ENCODE measurements around the gene BBS9.
"Not testable (repeated sequence)": the region's sequence is repeated elsewhere in the genome, so short reads cannot be mapped to it uniquely, and the experiment has no call there.

Gene BBS9

GRCh38 chr7:33278095-33278494, 148.7 kb downstream of the BBS9 start:
- no peak for DNase-seq (ENCODE audit: low read depth)

GRCh38 chr7:33286501-33286900, 157.1 kb downstream of the BBS9 start:
- DNase-seq (ENCODE audit: low read depth): no peak

DNA sequence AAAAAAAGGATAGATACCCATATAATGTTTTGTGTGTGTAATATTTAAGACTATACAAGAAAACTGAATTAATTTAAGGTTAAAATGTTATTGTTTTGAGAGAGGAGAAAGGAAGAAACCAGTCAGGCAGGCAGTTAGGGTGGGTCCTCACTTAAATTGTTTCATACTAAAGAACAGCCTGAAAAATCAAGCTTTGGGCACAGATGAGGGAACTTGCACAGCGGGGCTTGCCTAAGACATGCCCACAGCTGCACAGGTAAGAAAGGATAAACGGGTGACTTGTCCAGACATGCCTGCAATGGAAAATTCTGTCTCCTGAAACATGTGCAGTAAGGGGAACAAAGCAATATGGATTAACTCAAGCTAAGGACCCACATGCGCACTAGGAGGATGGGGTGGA, 158.4 kb downstream of the BBS9 start:
- no peak for DNase-seq (ENCODE audit: low read depth)

GRCh38 chr7:33298848-33299247, 169.5 kb downstream of the BBS9 start:
- DNase-seq (ENCODE audit: low read depth): no peak

DNA sequence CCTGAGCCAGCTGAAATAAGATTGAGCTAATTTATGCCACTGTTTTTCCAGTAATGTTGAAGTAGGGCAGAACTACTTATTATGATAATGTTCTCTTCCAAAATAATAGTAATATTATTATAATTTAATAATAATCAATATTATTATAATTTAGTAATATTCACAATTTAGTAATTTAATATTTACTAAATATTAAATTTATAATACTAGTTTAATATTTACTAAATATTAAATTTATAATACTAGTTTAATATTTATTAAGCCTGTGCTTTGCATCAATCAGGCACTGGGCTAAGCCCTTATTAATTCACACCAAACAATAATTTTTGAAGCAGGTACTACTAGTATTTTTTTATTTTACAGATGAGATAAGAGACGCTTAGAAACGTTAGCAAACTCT, 170.1 kb downstream of the BBS9 start:
- DNase-seq (ENCODE audit: low read depth): no peak

DNA sequence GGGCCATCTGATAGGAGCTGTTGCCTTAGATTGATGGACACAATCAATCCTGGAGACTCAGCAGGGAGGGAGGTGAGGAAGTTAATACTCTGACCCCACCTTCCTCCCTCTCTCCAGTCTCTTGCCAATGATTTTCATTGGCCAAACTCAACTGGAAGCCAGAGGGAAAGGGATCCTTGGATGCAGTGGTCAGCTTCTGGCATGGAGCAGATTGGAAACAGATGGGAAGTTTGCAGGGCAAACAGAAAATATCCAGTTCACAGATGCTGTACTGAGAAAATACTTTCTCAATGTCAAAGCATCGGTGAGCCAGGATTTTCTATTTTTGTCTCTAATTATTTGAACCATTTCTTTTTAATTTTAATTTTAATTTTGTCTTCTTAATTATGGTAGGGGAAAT, 170.8 kb downstream of the BBS9 start:
- DNase-seq (ENCODE audit: low read depth): no peak

DNA sequence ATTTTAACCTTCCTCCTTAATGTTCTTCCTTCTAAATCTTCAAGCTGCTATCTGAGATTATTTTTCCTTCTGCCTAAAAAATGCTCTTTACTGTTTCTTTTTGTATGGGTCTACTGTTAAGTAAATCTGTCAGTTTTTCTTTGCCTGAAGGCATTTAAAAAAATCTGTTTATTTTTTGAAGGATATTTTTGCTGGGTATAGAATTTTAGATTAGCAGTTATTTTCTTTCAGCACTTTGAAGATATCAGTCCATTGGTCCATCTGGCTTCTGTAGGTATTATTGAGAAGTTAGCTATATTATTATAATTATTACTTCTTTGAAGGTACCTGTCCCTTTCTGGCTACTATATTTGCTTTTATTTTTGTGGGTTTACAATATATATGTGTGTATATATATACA, 171.4 kb downstream of the BBS9 start:
- no peak for DNase-seq (ENCODE audit: low read depth)

DNA sequence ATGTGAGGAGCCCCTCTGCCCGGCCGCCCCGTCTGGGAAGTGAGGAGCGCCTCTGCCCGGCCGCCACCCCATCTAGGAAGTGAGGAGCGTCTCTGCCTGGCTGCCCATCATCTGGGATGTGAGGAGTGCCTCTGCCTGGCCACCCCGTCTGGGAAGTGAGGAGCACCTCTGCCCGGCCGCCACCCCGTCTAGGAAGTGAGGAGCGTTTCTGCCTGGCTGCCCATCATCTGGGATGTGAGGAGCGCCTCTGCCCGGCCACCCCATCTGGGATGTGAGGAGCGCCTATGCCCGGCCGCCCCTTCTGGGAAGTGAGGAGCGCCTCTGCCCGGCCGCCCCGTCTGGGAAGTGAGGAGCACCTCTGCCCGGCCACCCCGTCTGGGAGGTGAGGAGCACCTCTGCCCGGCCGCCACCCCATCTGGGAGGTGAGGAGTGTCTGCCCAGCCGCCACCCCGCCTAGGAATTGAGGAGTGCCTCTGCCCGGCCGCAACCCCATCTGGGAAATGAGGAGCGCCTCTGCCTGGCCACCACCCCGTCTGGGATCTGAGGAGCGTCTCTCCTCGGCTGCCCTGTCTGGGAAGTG, 174.7 kb downstream of the BBS9 start:
- not testable (repeated sequence) for DNase-seq (ENCODE audit: low read depth)

- no peak for DNase-seq (ENCODE audit: low read depth)
Observed at GRCh38 chr7:33307205-33307604, 177.8 kb downstream of the BBS9 start.

GRCh38 chr7:33310546-33310945, 181.2 kb downstream of the BBS9 start:
- no peak for DNase-seq (ENCODE audit: low read depth)

DNA sequence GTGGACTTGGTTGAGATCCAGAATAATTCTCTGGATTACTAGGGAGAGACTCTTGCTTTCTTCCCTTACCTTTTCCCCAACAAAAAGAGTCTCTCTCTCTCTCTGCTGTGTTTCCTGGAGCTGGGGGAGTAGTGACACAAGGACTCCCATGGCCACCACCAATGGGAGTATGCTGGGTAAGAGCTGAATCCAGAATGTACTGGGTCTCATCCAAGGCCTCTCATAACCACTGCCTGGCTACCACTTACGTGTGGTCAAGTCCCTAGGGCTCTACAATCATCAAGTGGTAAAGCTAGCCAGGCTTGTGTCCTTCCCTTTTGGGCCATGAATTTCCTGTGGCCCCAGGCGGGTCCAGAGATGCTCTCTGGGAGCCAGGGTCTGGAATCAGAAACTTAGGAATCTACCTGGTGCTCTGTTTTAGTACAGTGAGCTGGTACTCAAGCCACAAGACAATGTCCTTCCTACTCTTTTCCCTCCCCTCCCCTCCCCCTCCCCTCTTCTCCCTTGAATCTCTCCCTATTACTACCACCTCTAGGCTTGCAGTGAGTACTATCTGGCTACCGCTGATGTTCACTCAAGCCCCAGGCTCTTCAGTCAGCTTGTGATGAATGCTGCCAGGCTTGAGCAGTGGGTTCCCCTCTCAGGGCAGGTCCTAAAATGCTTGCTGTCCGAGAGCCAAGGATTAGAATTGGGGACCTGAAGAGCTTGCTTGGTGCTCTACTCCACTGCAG, 196.6 kb downstream of the BBS9 start:
- DNase-seq (ENCODE audit: low read depth): no peak

GRCh38 chr7:33326485-33326848, 197.1 kb downstream of the BBS9 start:
- no peak for DNase-seq (ENCODE audit: low read depth)

- no peak for DNase-seq (ENCODE audit: low read depth)
Observed at GRCh38 chr7:33327427-33327826, 198.1 kb downstream of the BBS9 start.

- no peak for DNase-seq (ENCODE audit: low read depth)
Observed at GRCh38 chr7:33334349-33334748, 205.0 kb downstream of the BBS9 start.

DNA sequence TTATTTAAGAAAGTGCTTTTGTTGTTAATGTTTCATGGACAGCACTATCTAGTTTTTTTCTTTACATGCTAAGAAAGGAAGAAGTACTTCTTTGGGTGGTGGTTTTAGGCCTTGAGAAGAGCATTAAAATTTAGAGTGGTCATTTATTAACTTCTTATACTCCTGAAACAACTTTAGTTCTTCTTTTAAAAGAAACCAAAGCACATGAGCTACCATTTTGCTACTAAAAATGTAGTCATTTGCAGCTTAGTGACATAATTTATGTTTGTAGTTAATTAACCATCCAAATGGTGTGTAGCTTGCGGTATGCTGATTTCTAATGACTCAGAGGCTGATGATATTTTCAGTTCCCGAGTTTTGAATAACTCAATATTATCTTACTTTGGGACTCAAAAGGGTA, 207.5 kb downstream of the BBS9 start:
- DNase-seq (ENCODE audit: low read depth): no peak

DNA sequence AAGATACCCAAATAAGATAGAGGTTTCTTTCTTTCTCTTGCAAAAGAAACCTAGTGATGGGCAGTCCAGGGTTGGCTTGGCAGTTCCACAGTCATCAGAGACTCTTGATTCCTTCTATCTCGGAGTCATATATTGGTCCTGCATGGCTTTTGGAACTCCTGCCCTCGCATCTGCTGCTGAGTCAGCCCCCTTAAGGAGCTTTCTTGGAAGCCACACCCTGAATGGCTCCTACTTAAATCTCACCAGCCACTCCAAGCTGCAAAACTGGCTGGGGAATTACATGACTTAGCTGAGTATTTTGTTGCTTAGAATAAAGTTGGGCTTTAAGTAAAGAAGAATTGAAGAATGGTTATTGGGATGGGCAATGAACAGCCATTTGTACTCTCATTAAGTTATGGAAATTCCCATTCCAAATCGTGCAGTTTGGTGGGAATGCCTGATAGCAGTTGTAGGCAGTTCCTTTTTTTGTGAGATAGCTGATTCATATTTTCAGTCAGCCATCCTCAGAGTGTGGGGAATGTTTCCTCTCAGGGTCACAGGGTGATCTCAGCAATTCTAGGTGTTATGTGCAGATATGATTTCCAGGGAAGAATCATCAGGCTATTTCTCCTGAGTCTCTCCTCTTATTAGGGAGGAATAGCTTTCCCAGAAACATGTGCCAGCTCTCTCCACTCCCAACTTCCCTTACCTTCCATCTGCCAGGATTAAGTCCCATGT, 209.9 kb downstream of the BBS9 start:
- no peak for DNase-seq (ENCODE audit: low read depth)

- DNase-seq (ENCODE audit: low read depth): no peak
Observed at GRCh38 chr7:33346055-33346454, 216.7 kb downstream of the BBS9 start.

- no peak for DNase-seq (ENCODE audit: low read depth)
Observed at GRCh38 chr7:33350577-33350976, 221.2 kb downstream of the BBS9 start.

GRCh38 chr7:33351709-33352108, 222.3 kb downstream of the BBS9 start:
- DNase-seq (ENCODE audit: low read depth): no peak

DNA sequence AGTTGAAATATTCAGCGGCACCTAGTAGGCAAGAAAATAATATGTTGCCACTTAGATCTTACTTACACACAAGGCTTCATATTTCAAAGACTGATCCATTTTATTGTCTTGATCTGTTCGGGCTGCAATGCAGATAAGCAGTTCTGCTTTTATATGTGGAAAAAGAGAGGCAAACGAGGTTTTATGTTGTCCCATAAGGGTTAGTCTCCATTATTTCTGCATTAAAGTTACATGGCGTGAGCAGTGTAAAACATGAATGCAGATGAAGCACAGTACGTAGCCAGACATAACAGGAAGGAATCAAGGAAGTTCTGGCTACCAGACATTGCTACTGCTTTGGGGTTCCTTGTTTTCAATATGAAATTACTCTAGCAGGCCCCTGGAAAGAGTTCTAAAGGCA, 224.8 kb downstream of the BBS9 start:
- no peak for DNase-seq (ENCODE audit: low read depth)

DNA sequence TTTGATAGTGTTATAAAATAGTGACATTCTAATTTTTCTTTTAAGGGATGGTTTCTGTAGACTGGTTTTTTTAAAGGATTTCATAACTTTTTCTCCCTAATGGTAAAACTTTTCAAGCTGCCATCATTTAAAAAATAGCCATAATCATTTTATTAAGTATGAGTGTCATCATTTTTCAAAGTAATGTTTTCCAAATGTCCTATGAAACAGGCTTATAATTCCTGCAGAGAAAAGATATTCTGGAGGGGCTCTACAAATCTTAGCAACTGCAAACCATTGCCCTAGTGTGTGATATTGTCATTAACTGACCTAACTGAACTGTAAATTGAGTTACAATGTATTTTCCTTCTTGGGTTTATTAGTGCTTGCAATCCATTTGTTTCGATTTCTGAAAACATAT, 226.0 kb downstream of the BBS9 start:
- no peak for DNase-seq (ENCODE audit: low read depth)

GRCh38 chr7:33356336-33356735, 227.0 kb downstream of the BBS9 start:
- no peak for DNase-seq (ENCODE audit: low read depth)

- DNase-seq (ENCODE audit: low read depth): no peak
Observed at GRCh38 chr7:33357846-33358245, 228.5 kb downstream of the BBS9 start.

GRCh38 chr7:33369888-33370287, 240.5 kb downstream of the BBS9 start:
- DNase-seq (ENCODE audit: low read depth): no peak
